Fibroblast of skin of right quadriceps (primary cell): ENCODE results near the gene LENG9.

Source experiments
- DNase-seq: peaks from one replicate; pipeline ENCODE4 v3.0.0-alpha.2; 2013

LENG9 gene

DNA sequence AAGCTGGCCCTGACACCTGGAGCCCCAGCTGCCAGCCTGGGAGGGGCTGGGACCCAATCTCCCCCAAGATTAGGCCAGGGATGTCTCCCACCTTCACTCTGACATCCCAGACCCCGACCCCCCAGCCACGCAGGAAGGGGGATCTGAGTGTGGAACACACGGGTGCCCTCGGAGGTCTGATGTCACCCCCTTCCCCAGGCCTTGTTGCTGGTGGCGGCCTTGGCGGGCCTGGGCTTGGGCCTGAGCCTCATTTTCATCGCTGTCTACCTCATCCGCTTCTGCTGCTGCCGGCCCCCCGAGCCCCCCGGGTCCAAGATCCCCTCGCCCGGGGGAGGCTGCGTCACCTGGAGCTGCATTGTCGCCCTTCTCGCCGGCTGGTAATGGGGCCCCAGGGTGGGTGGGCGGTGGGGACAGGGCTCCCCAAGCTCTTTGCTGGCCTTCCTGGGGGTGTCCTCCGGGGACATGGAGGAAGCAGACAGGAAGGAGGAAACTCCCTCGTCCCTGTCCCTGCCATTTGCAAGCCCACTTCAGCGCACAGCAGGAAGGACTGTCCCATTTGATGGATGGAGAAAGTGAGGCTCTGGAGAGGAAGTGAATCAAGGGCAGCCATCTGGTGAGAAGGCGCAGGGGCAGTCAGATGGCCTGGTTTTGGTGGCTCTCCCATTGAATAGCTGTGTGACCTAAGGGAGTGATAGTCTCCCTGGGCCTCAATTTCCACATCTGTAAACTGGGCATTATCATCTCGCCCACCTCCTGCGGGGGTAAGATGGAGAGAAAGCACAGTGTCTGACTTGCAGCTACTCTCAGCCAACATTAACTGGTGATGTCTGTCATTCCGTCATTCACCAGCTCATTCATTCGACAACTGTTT, 44.4 kb downstream of the LENG9 start:
- DNase-seq: no peak

GRCh38 chr19:54418030-54418929, 45.3 kb downstream of the LENG9 start:
- no peak for DNase-seq

DNA sequence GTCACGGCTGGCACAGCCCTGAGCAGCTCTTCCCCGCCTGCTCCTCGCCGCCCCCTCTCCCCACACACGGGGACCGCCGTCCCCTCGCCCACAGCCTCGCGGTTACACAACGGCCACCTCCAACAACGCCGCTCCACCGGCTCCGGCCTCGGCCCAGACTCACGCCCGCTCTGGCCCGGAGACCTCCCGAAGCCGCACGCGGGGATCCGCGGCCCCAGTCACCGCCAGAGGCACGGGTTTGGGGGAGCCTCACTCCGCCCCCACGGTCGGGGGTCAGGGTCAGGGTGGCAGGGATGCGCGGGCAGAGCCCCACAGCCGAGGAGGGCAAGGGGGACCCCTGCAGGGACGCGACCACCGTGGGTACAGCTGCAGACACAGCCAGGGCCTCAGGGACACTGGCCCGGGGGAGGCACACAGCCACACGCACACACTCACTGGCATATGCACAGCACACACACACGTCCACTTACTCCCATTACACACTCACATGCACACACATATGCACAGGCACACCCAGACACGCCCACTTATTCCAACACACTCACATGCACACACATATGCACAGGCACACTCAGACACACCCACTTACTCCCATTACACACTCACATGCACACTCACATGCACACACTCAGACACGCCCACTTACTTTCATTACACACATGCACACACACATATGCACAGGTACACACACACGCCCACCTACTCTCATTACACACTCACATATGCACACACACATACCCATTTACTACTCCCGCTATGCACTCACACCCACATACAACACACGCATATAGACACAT, 46.7 kb downstream of the LENG9 start:
- no peak for DNase-seq

GRCh38 chr19:54415901-54416673, 47.5 kb downstream of the LENG9 start:
- no peak for DNase-seq

DNA sequence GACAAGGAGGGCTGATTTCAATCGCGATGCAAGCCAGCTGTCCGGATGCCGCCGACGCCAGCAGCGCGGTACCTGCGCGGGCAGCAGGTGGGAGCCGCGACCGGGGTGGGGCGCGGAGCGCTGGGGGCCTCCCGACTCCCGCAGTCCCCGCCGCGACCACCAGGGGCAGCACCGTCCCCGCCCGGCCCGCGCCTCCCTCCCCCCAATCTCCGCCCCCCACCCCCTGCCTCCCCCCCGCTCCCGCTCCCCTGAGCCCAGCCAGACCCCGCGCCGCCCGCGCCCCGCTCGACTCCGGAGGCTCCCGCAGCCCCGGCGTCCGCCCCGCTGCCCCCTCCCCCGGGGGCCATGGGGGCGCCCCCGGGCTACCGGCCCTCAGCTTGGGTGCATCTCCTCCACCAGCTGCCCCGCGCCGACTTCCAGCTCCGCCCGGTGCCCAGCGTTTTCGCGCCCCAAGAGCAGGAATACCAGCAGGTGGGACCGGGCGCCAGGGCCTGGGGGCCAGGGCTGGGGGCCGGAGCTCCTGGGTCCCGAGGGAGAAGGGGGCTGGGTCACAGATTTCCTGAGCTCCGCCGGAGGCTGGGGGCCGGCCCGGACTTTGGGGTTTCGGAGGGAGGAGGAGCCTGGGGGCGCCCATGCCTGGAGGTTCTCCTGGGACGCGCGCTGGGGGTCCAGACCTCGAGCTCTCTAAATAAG, 48.2 kb downstream of the LENG9 start, which contains the start of gene TTYH1:
Gene TTYH1 (plus strand): TSS at position 257 of the 693 bp plus-strand sequence. CDS start 89 bp downstream, at position 346.
- DNase-seq: no peak

DNA sequence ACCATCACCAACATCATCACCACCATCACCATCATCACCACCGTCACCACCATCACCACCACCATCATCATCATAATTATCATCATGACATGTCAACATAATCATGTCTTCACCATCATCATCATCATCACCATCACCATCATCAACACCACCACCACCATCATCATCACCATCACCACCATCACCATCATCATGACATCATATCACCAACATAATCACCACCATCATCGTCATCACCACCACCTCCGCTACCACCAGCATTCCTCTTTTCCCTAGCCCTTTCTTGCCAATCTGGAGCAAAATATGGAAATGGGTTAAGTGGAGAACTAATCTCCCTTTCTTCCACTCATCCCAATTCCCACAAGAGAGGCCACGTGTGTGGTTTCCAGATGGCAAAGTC, 49.4 kb downstream of the LENG9 start:
- DNase-seq: no peak

GRCh38 chr19:54412877-54413276, 50.7 kb downstream of the LENG9 start:
- DNase-seq: no peak
